ENCODE results near the gene HSD17B8.
"Not testable (repeated sequence)": the region's sequence is repeated elsewhere in the genome, so short reads cannot be mapped to it uniquely, and the experiment has no call there.

The HSD17B8 gene

GRCh38 chr6:33207552-33208090 lies 3.2 kb downstream of the HSD17B8 start:
- peak; percentile 71 for DNase-seq

GRCh38 chr6:33208091-33208967 lies 3.9 kb downstream of the HSD17B8 start, which contains the start of gene RING1:
Gene RING1, plus strand, starts transcription at chr6:33208500. Its CDS starts 323 bp downstream, at chr6:33208823.
- DNase-seq, result peak; percentile 81

GRCh38 chr6:33209856-33210255 lies 5.4 kb downstream of the HSD17B8 start:
- DNase-seq, result no peak

DNA sequence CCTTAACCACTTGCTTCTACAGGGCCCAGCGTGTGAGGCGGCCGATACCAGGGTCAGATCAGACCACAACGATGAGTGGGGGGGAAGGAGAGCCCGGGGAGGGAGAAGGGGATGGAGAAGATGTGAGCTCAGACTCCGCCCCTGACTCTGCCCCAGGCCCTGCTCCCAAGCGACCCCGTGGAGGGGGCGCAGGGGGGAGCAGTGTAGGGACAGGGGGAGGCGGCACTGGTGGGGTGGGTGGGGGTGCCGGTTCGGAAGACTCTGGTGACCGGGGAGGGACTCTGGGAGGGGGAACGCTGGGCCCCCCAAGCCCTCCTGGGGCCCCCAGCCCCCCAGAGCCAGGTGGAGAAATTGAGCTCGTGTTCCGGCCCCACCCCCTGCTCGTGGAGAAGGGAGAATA lies 6.7 kb downstream of the HSD17B8 start:
- no peak for DNase-seq

DNA sequence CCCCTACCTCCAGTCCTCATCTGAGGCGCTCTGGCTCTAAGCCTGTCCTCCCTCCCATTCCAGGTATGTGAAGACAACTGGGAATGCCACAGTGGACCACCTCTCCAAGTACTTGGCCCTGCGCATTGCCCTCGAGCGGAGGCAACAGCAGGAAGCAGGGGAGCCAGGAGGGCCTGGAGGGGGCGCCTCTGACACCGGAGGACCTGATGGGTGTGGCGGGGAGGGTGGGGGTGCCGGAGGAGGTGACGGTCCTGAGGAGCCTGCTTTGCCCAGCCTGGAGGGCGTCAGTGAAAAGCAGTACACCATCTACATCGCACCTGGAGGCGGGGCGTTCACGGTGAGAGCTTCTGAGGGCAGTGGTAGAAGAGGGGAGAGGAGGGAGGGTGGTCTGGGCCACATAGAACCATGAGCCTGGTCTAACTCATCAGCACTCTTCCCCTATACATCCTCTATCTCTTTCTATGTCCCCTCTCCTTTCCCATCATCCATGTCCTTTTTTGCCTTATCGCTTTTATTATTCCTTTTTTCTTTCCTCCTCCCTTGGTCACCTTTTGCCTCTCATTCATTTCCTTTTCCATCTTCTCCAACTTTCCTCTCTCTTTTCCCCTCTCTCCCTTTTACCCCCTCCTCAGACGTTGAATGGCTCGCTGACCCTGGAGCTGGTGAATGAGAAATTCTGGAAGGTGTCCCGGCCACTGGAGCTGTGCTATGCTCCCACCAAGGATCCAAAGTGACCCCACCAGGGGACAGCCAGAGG lies 7.4 kb downstream of the HSD17B8 start:
- DNase-seq, result no peak

- DNase-seq, result no peak
These were observed 8.4 kb downstream of the HSD17B8 start for GRCh38 chr6:33212857-33213165.

- DNase-seq, result peak; percentile 77
These were observed 8.9 kb downstream of the HSD17B8 start for GRCh38 chr6:33213166-33213988.

GRCh38 chr6:33213989-33214335 lies 9.5 kb downstream of the HSD17B8 start:
- DNase-seq, result no peak

DNA sequence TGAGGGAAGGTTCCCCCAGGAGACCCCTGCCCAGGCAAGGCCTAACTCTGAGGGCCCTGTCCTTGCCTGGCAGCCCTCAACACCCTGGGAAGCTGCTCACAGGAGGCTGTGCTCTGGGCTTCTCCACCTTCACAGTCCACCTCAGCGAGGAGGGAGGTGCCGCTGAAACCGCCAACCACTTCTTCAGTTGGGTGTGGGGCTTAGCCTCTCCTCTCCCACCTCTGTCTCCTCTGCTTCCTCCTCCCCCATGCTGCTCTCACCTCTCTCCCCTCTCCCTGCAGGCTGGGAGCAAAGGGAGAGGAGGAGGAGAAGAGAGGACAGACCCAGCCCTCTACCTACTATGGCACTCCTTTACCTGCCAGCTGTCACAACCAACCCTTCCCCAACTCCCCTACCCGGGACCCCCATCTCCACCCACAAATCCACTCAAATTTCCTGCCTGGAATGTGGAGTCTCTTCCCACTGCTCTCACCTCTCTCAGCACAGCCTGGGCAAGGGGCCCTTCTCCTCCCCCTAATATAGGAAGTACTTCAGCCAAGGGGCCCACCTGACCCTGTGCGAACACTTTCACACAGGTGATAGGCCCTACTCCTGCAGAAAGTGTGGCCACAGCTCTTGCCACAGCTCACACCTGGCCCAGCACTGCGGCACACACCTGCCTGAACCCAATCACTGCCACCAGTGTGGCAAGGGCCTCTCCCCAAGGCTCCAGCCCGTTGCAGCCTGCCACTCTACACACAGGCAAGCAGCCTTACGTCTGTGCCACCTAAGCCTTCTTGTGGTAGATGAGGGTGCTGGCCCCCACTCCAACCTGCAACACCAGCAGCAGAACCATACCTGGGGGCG lies 11.0 kb downstream of the HSD17B8 start:
- no peak for DNase-seq

- no peak for DNase-seq
These were observed 11.7 kb downstream of the HSD17B8 start for GRCh38 chr6:33216117-33216649.

GRCh38 chr6:33217246-33217645 lies 12.8 kb downstream of the HSD17B8 start:
- no peak for DNase-seq

- DNase-seq, result no peak
These were observed 13.2 kb downstream of the HSD17B8 start for GRCh38 chr6:33217681-33218080.

DNA sequence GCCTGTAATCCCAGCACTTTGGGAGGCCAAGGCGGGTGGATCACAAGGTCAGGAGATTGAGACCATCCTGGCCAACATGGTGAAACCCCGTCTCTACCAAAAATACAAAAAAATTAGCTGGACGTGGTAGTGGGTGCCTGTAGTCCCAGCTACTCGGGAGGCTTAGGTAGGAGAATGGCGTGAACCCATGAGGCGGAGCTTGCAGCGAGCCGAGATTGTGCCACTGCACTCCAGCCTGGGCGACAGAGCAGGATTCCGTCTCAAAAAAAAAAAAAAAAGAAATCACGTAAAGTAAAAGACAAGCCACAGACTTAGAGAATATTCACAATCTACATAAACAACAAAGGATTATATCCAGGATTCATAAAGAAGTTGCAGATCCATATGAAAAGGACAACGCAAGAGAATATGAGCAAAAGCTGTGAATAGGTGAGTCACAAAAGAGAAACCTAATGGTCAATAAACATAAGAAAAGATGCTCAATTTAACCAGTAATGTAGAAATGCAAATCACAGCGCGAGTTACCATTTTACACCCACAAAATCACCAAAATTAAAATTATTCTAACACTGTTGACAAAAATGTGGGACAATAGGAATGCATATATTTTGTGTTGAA lies 22.2 kb downstream of the HSD17B8 start:
- DNase-seq, result not testable (repeated sequence)

- DNase-seq, result peak; percentile 78
These were observed 30.8 kb downstream of the HSD17B8 start for GRCh38 chr6:33235221-33235634.

DNA sequence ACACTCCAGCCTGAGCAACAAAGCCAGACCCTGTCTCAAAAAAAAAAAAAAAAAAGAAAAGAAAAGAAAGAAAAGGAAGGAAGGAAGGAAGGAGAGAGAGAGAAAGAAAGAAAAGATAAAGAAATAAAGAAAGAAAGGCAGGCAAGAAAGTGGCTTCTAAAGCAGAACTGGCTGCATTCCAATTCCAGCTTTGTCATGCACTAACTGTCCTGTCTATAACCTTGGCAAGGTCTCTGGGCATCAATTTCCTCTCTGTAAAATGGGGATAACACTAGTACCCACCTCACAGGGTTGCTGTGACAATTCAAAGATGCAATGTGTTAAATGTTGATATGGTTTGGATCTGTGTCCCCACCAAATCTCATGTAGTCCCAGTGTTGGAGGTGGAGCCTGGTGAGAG lies 31.9 kb downstream of the HSD17B8 start:
- no peak for DNase-seq

DNA sequence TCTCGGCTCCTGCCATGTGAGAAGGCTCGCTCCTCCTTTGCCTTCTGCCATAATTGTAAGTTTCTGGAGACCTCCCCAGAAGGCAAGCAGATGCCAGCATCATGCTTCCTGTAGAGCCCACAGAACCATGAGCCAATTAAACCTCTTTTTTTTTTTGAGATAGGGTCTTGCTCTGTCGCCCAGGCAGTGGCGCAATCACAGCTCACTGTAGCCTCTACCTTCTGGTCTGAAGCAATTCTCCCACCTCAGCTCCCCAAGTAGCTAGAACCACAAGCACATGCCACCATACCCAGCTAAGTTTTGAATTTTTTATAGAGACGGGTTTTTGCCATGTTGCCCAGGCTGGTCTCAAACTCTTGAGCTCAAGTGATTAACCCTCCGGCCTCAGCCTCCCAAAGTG lies 32.4 kb downstream of the HSD17B8 start:
- DNase-seq, result peak; percentile 6

GRCh38 chr6:33237741-33238140 lies 33.3 kb downstream of the HSD17B8 start:
- DNase-seq, result peak; percentile 17

GRCh38 chr6:33241968-33242367 lies 37.5 kb downstream of the HSD17B8 start:
- no peak for DNase-seq

DNA sequence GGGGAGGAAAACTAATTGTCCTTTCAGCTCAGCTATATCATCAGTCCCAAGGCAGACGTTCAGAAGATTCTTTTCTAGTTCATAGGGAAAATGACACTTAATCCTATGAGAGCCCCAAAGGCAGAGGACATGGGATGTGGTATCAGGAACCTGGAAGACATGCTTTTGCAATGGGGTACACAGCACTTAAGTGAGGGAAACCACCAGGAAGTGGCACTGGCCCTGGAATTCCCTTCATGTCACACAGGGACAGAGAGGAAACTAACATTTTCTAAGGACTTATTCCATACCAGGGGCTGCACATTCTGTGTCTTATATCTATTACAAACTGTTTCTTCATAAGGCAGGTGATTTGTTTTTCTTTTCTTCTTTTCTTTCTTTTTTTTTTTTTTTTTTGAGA lies 39.0 kb downstream of the HSD17B8 start:
- DNase-seq, result peak; percentile 9

- DNase-seq, result peak; percentile 90
These were observed 43.7 kb downstream of the HSD17B8 start for GRCh38 chr6:33247977-33248642.

- no peak for DNase-seq
These were observed 44.1 kb downstream of the HSD17B8 start for GRCh38 chr6:33248643-33248931.

Measured in islet precursor cell (in vitro differentiated cells).